HS-5 (cell line): ENCODE data around the gene KDELR1.

ENCODE experiments used
- DNase-seq: peaks from one replicate; pipeline ENCODE4 v3.0.0-alpha.2; 2012; ENCODE audit warnings: low read depth

The KDELR1 gene

DNA sequence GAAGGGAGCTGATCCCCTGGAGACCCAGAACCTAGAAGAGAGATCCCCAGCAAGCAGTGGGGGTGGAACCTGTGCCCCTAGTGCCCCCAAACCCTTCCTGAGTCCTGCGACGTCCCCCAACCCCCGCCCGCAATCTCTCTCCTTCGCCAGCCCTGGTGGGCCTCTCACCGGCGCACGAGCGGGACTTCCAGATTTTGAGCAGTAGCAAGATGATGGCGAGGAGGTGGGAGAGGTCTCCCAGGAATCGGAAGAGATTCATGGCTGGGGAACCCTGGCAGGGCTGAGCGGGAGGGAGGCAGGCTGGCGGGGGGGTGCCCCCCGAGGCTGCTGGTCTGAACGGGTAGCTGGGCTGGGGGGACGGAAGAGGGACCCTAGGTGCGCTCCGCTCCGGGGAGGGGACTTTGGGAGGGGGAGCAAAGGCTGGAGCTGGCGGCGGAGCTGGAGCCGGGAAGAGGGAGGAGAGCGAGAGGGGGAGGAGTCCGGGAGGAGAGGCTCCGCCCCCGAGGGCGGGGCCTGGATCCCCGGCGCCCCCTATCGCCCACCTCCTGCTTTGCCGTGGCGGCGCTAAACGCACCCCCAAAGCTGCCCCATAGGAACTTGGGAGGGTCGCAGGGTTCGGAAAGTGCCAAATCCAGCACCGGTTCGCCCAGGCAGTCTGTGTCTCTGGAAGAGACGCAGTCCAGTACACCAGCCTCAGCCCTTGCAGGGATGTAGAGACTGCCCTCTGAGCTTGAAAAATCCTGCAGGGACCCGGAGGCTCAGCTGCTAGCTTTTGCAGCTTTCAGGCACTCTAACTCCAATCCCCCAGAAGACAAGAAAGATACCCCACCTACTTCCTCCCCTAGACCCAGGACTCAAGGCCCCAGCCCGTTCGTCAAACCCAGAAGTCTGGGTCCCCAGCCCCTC is at the start of gene KDELR1:
KDELR1 (minus strand) TSS at position 452 of the 906 bp plus-strand sequence; CDS start at position 259, 193 bp downstream.
- DNase-seq: no peak

DNA sequence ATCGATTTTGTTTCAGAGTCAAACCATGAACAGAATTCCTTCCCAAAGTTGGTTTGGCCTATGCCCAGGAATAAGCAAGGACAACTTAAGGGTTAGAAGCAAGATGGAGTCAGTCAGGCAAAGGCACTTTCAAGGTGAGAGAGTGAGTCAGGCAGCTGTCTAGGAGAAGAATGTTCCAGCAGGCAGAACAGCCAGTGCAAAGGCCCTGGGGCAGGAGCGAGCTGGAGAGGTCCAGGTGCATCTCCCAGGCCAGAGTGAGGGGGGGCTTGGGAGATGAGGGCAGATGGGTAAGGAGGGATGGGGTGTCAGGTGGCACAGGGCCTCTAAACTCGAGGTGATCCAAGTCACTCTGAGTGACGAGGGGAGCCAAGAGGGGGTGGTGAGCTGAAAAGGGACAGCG is 45.2 kb upstream of the KDELR1 start:
- DNase-seq: no peak

DNA sequence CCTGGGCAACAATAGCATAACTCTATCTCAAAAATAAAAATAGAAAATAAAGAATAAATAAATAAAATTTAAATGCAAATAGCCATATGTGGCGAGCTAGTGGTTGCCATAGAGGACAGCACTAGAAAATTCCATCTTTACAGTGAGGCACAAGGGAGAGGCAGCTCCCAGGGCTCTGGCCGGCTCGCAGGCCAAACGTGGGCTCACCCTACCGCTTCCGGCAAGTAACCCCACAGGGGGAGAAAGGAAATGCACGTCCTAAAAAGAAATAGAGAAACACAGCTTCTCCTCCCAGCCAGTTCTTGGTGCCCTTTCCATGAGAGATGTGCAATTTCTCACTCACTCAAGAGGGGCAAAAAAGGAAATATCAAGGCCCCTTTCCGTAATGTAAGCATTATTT is 42.0 kb upstream of the KDELR1 start:
- DNase-seq: no peak

DNA sequence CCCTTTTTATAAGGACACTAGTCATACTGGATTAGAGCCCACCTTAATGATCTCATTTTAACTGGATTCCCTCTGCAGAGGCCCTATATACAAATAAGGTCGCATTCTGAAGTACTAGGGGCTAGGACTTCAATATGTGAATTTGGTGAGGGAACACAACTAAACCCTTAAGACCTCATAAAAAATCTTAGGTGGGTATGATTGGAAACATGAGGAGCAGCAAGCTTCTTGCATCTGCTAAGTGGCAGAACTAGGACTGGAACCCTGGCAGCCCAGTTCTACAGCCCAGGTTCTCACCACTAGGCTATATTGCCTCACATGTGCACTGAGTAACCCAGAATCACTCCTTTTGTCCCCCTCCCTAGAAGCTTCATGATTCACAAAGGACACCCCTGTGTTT is 37.3 kb upstream of the KDELR1 start:
- DNase-seq: no peak

DNA sequence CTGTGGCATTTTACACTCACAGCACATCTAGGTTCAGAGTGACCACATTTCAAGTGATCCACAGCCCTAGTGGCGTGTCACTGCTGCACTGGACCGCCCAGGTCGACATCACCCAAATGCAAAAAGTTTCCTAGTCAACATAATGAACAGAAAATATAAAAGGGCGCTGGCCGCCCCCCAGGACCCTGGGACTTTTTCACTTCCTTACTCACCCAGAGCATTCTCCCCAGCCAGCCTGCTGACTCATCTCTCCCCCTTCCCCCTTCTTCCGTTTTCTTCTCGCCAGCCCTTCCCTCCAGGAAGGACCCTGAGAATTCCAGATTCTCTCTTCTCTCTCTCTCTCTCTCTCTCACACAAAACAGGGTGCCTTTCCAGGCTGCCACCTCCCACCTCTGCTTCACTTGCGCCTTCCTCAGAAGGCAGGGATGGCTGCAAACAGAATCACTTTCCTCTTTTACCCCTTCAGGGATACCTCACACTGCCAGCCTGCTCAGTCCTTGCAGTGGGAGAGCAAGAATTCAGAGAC is 33.4 kb upstream of the KDELR1 start:
- DNase-seq: no peak

DNA sequence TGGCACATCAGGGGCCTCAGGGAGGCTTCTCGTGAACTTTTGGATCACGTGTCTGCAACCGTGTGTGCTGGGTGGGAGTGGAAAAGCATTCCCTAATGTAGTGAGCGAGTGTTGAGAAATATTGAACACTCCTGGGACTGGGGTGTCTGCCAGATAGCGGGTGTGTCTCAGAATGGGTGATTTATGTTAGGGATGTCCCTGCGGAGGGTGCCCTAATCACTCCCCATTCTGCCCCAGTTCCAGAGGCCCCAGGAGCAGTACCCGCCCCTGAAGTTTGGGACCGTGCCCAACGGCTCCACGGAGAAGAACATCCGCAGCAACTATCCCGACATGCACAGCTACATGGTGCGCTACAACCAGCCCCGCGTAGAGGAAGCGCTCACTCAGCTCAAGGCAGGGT is 30.2 kb upstream of the KDELR1 start:
- no peak for DNase-seq

DNA sequence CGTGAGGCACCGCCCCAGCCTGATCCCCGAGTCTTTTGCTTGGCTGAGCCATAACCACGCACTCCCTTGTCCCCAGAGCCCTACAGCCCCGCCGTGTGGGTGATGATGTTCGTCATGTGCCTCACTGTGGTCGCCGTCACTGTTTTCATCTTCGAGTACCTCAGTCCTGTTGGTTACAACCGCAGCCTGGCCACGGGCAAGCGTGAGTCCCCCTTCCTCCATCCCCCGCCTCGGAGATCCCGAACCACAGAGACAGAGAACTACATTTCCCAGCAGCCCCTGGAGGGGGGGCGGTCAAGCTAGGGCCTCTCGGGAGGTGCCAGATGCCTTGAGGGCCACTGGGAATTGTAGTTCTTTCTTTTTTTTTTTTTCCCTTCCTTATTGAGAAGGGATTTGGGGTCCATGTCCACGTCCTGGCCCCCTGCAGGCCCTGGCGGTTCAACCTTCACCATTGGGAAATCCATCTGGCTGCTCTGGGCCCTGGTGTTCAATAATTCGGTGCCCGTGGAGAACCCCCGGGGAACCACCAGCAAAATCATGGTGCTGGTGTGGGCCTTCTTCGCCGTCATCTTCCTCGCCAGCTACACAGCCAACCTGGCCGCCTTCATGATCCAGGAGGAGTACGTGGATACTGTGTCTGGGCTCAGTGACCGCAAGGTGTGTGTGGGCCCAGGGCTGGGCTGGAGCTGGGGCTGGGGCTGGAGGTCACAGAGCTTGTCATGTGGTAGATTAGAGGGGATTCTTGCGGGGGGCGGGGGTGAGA is 28.0 kb upstream of the KDELR1 start:
- no peak for DNase-seq

DNA sequence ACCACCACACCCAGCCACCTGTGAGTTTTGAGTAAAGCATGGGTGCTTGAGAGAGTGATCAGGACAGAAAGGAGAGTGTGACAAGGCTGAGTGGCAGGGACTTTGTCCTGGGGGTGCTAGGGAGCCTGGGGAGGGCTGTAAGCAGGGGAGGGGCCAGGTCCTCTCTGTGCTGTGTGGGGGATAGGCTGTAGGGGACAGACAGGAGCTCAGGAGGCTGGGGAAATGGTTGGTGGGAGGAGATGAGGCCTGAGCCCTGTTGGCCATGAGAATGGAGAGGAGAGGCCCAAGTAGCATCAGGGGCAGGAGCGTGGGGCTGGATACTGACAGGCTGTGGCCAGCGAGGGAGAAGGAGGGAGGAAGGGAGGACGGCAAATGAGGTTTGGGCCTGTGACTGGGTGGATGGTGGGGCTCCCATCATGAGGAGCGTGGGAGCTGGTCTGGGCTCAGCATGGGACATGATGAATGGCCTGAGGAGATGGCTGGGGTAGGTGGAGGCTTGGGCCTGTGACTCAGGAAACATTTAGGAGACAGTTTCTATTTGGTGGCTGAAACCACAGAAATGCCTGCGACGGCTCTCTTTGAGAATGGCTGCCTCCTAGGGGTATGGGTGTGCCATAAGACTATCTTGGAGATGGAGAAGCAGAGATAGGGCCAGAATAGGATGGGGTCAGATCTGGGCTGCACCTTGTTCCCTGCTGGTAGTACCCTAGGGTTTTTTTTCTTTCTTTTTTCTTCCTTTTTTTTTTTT is 27.1 kb upstream of the KDELR1 start:
- no peak for DNase-seq

DNA sequence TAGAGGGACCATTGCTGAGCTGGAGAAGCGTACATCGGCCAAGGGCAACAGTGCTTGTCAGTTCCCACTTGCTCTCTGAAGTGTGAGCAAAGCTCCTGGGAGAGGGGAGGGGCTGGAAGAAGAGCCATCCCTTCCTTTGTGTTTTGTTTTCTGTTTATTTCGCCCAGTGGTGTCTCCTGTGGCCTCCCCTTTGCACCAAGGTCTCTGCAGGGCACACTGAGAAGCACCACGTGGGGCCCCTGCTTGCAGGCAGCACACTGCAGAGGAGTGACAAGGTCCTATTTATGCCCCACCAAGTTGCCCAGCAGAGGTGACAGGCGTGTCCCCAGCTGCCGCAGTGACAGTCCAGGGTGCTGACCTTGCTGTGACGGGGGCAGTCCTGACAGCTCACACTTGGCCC is 26.1 kb upstream of the KDELR1 start:
- no peak for DNase-seq

DNA sequence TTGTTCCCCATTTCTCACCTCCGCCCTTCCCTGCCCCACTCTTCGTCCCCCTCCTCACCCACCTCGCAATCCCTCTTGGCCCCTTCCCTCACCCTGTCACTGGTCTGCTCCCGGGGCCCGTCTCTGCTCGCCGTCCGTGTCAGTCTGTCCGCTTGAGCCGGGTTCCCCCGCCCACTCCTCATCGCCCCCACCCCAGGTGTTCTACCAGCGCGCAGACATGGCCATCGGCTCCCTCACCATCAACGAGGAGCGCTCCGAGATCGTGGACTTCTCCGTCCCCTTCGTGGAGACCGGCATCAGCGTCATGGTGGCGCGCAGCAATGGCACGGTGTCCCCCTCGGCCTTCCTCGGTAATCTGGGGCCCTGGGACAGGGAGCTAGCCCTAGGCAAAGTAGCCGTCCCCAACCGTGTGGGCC is 24.5 kb upstream of the KDELR1 start:
- DNase-seq: no peak

DNA sequence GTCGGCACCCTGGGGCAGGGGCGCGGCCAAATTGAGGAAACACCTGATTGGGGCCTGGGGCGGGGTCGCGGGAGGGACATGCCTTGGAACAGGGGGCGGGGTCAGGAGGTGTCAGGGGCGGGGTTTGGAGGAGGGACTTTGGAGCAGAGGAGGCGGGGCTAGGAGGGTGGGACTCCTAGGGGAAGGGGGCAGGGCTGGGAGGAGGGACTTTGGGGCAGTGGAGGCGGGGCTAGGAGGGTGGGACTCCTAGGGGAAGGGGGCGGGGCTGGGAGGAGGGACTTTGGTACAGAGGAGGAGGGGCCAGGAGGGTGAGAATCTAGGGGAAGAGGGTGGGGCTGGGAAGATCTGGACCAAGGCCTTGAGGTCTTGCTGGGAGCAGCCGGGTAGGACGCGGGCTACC is 24.0 kb upstream of the KDELR1 start:
- DNase-seq: no peak

DNA sequence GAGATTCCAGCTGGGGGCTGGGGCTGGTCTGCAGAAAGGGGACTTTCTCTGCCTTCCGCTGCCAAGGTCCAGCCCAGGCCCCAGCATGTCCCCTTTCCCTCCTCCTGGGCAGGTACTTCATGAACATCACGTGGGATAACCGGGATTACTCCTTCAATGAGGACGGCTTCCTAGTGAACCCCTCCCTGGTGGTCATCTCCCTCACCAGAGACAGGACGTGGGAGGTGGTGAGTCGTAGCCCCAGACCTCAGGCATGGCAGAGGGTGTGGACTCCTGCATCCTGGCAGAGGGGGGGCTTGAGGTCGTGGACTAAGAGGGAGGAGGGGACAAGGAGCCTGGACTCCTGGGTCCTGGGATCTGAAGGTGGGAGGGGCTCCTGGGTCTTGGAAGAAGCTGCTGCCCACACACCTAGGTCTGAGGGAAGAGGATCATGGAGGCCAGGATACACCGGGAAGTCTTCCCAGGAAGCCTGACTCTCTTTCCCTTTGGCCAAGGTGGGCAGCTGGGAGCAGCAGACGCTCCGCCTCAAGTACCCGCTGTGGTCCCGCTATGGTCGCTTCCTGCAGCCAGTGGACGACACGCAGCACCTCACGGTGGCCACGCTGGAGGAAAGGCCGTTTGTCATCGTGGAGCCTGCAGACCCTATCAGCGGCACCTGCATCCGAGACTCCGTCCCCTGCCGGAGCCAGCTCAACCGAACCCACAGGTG is 22.7 kb upstream of the KDELR1 start:
- no peak for DNase-seq

DNA sequence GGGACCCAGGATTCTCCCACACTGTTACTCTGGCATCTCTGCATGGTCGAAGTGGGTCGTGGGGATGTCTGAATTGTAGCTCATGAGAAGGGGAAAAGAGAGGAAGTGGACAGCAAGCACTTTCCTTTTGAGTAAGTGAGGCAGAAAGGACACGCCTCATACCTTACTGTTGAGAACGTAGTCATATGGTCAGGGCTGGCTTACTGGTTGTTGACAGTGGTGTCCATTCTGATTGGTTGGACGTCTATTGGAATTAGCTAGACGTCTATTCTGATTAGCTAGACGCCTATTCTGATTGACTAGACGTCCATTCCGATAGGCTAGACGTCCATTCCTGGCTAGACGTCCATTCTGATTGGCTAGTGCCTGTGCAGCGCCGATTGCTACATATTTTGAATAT is 14.5 kb upstream of the KDELR1 start:
- no peak for DNase-seq

DNA sequence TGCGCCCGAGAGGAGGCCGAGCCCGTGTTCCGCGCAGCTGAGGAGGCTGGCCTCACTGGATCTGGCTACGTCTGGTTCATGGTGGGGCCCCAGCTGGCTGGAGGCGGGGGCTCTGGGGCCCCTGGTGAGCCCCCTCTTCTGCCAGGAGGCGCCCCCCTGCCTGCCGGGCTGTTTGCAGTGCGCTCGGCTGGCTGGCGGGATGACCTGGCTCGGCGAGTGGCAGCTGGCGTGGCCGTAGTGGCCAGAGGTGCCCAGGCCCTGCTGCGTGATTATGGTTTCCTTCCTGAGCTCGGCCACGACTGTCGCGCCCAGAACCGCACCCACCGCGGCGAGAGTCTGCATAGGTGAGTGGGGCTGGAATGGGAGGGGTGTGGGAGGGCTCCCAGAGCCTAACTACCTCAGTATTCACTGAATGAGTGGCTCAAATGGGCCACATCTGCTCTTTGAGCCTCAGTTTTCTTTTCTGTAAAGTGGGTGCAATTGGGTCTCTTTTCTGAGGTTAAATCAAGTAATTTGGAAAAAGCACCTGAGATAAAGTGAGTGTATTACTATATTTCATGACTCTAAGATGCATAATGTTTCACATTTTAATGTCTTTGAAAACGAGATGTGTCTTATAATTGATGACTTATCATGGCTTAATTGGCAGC is 13.8 kb upstream of the KDELR1 start:
- no peak for DNase-seq

DNA sequence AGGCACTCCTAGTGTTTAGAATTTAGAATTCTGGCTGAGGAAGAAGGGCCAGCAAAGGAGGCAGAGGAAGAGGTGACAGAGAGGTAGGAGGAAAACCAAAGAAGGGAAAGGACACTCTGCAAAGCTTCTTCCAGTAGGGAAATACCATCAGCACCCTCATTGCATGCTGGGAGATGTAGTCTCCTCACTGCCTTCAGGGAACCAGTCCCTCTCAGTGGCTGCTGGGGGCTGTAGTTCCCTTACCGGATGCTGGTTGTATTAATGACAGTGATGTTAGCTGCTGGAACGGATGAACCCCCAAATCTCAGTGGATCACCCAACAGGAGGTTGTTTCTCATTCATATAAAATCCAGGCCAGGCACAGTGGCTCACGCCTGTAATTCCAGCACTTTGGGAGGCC is 12.3 kb upstream of the KDELR1 start:
- DNase-seq: no peak

DNA sequence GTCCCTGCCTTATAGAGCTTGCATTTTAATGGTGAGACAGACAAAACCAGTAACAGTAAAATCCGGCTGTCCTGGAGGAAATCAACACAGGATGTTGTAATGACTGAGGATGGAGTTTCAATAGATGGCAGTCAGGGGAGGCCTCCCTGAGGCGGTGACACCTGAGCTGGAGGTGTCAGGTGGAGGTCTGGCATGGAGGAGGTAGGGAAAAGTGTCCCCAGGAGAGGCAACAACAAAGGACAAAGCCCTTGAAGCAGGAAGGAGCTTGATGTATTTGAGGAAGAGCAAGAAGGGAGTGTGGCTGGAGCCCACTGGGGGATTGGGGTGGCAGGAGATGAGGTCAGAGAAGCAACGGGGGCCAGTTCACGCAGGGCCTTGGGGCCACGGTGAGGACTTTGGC is 9.9 kb upstream of the KDELR1 start:
- DNase-seq: no peak

DNA sequence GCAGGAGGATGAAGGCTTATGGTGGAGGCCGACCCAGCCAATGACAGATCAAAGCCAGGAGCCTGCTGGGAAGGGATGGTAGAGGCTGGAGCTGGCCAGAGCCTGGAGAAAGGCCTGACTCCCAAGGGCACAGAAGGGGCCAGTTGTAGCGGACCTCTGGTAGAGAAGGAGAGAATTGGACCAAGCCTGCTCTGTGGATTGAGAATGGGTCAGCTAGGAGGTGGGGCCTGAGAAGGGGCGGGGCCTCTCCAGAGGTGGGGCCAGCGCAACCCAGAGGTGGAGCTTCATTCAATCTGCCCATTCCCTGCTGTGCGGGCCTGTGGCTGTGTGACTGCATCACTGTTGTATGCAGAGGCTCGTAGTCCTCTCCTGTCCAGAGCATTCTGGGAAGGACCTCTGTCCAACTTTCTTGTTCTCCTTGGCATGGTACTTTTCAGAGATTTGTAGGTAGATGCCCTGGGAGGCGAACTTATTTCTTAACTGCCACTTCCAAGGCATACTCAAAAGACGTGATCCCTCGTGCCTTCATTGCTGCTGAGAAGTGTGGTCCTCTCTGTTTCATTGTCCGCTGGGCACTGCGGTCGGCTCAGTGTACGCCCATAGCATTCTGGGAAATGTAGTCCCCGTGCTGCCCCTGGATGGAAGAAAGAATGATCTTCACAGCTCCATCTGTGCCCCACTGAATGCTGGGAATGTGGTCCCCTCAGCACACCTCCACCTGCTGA is 8.8 kb upstream of the KDELR1 start:
- no peak for DNase-seq

DNA sequence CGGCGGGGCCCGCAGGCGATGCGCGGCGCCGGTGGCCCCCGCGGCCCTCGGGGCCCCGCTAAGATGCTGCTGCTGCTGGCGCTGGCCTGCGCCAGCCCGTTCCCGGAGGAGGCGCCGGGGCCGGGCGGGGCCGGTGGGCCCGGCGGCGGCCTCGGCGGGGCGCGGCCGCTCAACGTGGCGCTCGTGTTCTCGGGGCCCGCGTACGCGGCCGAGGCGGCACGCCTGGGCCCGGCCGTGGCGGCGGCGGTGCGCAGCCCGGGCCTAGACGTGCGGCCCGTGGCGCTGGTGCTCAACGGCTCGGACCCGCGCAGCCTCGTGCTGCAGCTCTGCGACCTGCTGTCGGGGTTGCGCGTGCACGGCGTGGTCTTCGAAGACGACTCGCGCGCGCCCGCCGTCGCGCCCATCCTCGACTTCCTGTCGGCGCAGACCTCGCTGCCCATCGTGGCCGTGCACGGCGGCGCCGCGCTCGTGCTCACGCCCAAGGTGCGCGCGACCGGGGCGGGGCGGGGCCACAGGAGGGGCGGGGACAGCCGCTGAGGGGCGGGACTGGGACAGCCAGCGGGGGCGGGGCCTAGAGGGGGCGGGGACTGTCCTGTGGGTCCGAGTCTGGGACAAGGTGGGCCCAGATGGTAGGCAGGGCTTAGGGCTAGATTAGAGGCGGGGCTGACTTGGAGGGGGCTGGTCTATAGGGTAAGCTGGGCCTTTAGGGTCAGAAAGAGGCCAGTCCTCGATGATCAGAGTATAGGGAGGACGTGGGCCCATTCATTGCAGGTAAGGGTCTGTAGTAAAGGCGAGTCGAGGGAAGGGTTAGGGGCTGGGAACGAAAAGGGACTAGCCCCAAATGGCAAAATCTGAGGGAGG is 7.3 kb upstream of the KDELR1 start:
- no peak for DNase-seq

DNA sequence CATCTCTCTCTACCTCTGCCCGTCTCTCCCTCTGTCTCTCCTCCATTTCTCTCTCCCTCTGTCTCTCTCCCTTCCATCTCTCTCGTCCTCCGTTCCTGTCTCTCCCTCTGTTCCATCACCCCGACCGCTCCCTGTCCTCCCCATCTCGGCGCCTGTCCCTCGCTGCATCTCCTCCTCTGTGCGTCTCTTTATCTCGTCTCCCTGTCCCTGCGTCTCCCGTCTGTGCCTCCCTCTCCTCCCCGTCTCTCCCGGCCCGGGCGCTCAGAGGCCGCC is 6.7 kb upstream of the KDELR1 start:
- no peak for DNase-seq
